ENCODE data around the gene KIRREL1. TPM values are rescaled to one million over a fixed set of nuclear protein-coding genes. Genes with fewer than 3 reads are reported as not detected.

The KIRREL1 gene
- total and polyA plus RNA-seq, 4 experiments from 2014 or later: not detected

DNA sequence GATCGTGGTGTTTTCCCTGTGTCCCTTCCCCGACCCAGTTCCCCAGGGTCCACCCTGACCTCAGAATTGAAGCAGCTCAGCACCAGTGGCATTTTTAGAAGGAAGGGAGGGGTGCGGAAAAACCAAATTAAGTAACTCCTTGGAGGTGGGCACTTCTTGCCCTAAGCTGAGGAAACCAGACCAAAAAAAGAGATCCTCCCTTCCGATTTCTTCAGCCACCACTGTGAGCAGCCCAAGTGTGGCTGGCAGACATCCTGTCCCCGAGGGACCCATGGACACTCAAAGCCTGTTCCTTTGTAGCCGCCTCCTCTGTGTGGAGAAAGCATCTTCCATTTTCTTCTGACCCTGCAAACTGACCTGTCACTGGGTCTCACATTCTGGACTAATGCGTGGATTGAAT, 31.3 kb downstream of the KIRREL1 start:
- POLR2A ChIA-PET (ENCODE audit: partially characterized antibody): interaction anchor here (0.7 kb wide), 1 partner anchor 139 kb away, joined by 9 read pairs; no protein-coding TSS in a partner anchor
- H3K4me3 ChIP-seq (ENCODE audit: low read length in 2 of 2): no peak overlapping the region
- intact Hi-C loops (cut with micrococcal nuclease): no loop called here
- H3K27me3 ChIP-seq (ENCODE audit: insufficient read depth, low read length): no peaks in the 10 kb centered on the region
- Mint-ChIP-seq H3K36me3 (no peaks in the 10 kb centered on the region), H3K9me3 (peaks cover 0 to 3% (median 0%) of the 10 kb centered on the region in 8 donors), H3K27ac (no peak overlapping the region), H3K27me3 (peaks cover 9 to 13% of the 10 kb centered on the region in 2 donors), H3K4me3 (no peak overlapping the region), H3K4me1 (no peaks in the 10 kb centered on the region)
- H3K4me1 ChIP-seq (ENCODE audit: insufficient read depth, low read length): no peaks in the 10 kb centered on the region
- no peak overlapping the region for H3K27ac ChIP-seq (ENCODE audit: low read depth, low read length)
- H3K9me3 ChIP-seq (ENCODE audit: control insufficient read depth in 1 of 2, low read length in 2 of 2): no peaks in the 10 kb centered on the region
- no peak for DNase-seq
- CTCF ChIA-PET (ENCODE audit: partially characterized antibody): no interaction called here
- H3K36me3 ChIP-seq (ENCODE audit: insufficient read depth, low read length): no peaks in the 10 kb centered on the region

GRCh38 chr1:158025576-158026230, 32.3 kb downstream of the KIRREL1 start:
- intact Hi-C loops (cut with micrococcal nuclease): no loop called here
- H3K36me3 Mint-ChIP-seq: no peaks in the 10 kb centered on the region
- no peaks in the 10 kb centered on the region for H3K4me1 Mint-ChIP-seq
- no peak overlapping the region for H3K27ac ChIP-seq (ENCODE audit: low read depth, low read length)
- peaks cover 9% of the 10 kb centered on the region in 2 donors for H3K27me3 Mint-ChIP-seq
- no peak for DNase-seq
- no peaks in the 10 kb centered on the region for H3K4me1 ChIP-seq (ENCODE audit: insufficient read depth, low read length)
- no peak overlapping the region for H3K4me3 ChIP-seq (ENCODE audit: low read length in 2 of 2)
- H3K9me3 ChIP-seq (ENCODE audit: control insufficient read depth in 1 of 2, low read length in 2 of 2): no peaks in the 10 kb centered on the region
- no peaks in the 10 kb centered on the region for H3K27me3 ChIP-seq (ENCODE audit: insufficient read depth, low read length)
- peak overlapping the region in 2 of 7 donors; percentile 44 to 88 for H3K27ac Mint-ChIP-seq
- ChIA-PET CTCF (ENCODE audit: partially characterized antibody) (no interaction called here), POLR2A (ENCODE audit: partially characterized antibody) (no interaction called here)
- H3K4me3 Mint-ChIP-seq: no peak overlapping the region
- peaks cover 0 to 3% (median 0%) of the 10 kb centered on the region in 8 donors for H3K9me3 Mint-ChIP-seq
- no peaks in the 10 kb centered on the region for H3K36me3 ChIP-seq (ENCODE audit: insufficient read depth, low read length)

DNA sequence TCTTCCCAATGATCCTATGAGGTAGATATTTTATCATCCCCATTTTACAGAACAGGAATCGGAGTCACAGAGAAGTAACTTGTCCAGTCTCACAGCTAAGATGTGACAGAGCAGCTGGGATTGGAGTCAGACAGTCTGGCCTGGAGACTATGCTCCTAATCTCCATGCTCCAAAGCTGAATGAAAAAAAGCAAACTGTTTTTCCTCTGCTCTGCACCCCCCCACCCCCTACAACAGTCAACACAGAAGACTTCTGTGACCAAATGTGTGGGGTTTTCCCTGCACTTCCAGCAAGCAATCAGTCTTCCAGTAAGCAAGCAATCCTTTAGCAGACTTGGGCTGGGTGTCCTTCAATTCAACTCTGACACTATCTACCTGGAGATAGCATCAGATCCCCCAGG, 33.2 kb downstream of the KIRREL1 start:
- Mint-ChIP-seq H3K9me3 (peaks cover 0 to 3% (median 0%) of the 10 kb centered on the region in 8 donors), H3K4me1 (no peaks in the 10 kb centered on the region), H3K27me3 (peaks cover 7 to 10% of the 10 kb centered on the region in 2 donors), H3K36me3 (no peaks in the 10 kb centered on the region), H3K4me3 (no peak overlapping the region), H3K27ac (no peak overlapping the region)
- intact Hi-C loops (cut with micrococcal nuclease): no loop called here
- POLR2A ChIA-PET (ENCODE audit: partially characterized antibody): no interaction called here
- Histone ChIP-seq H3K4me3 (ENCODE audit: low read length in 2 of 2) (no peak overlapping the region), H3K4me1 (ENCODE audit: insufficient read depth, low read length) (no peaks in the 10 kb centered on the region), H3K27ac (ENCODE audit: low read depth, low read length) (no peak overlapping the region), H3K27me3 (ENCODE audit: insufficient read depth, low read length) (no peaks in the 10 kb centered on the region), H3K36me3 (ENCODE audit: insufficient read depth, low read length) (no peaks in the 10 kb centered on the region), H3K9me3 (ENCODE audit: control insufficient read depth in 1 of 2, low read length in 2 of 2) (no peaks in the 10 kb centered on the region)
- CTCF ChIA-PET (ENCODE audit: partially characterized antibody): no interaction called here
- no peak for DNase-seq

DNA sequence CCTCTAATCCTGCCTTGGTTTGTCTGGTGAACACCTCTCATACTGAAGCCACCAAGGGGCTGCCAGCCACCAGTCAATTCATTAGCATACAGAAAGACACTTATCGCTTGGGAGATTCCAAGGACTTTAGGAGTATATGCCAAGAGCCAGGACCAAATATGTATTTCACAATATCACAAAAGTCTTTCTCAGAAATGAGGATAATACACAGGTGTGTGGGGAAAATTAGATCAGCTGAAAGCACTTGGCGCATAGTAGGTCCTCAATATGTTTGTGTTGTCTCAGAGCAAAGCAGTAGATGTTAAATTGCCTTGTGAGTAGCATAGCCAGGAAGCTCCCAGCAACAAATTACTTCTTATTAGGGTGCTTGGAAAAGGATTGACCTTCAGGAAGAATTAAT, 34.1 kb downstream of the KIRREL1 start:
- Mint-ChIP-seq H3K27me3 (peaks cover 6 to 11% of the 10 kb centered on the region in 2 donors), H3K9me3 (peaks cover 0 to 3% (median 0%) of the 10 kb centered on the region in 8 donors), H3K4me1 (no peaks in the 10 kb centered on the region), H3K36me3 (no peaks in the 10 kb centered on the region), H3K27ac (no peak overlapping the region), H3K4me3 (no peak overlapping the region)
- no peak for DNase-seq
- CTCF ChIA-PET (ENCODE audit: partially characterized antibody): no interaction called here
- intact Hi-C loops (cut with micrococcal nuclease): no loop called here
- POLR2A ChIA-PET (ENCODE audit: partially characterized antibody): no interaction called here
- Histone ChIP-seq H3K4me1 (ENCODE audit: insufficient read depth, low read length) (no peaks in the 10 kb centered on the region), H3K27ac (ENCODE audit: low read depth, low read length) (no peak overlapping the region), H3K9me3 (ENCODE audit: control insufficient read depth in 1 of 2, low read length in 2 of 2) (no peaks in the 10 kb centered on the region), H3K27me3 (ENCODE audit: insufficient read depth, low read length) (no peaks in the 10 kb centered on the region), H3K36me3 (ENCODE audit: insufficient read depth, low read length) (no peaks in the 10 kb centered on the region), H3K4me3 (ENCODE audit: low read length in 2 of 2) (no peak overlapping the region)

GRCh38 chr1:158028969-158029368, 35.5 kb downstream of the KIRREL1 start:
- H3K27me3 ChIP-seq (ENCODE audit: insufficient read depth, low read length): no peaks in the 10 kb centered on the region
- ChIA-PET CTCF (ENCODE audit: partially characterized antibody) (no interaction called here), POLR2A (ENCODE audit: partially characterized antibody) (no interaction called here)
- intact Hi-C loops (cut with micrococcal nuclease): no loop called here
- no peaks in the 10 kb centered on the region for H3K4me1 Mint-ChIP-seq
- no peaks in the 10 kb centered on the region for H3K36me3 Mint-ChIP-seq
- H3K27ac ChIP-seq (ENCODE audit: low read depth, low read length): no peak overlapping the region
- peaks cover 0 to 10% of the 10 kb centered on the region in 2 donors for H3K27me3 Mint-ChIP-seq
- H3K27ac Mint-ChIP-seq: no peak overlapping the region
- no peaks in the 10 kb centered on the region for H3K4me1 ChIP-seq (ENCODE audit: insufficient read depth, low read length)
- no peak overlapping the region for H3K4me3 ChIP-seq (ENCODE audit: low read length in 2 of 2)
- H3K9me3 Mint-ChIP-seq: peaks cover 0 to 3% (median 0%) of the 10 kb centered on the region in 8 donors
- no peaks in the 10 kb centered on the region for H3K36me3 ChIP-seq (ENCODE audit: insufficient read depth, low read length)
- DNase-seq: no peak
- no peaks in the 10 kb centered on the region for H3K9me3 ChIP-seq (ENCODE audit: control insufficient read depth in 1 of 2, low read length in 2 of 2)
- no peak overlapping the region for H3K4me3 Mint-ChIP-seq

GRCh38 chr1:158035014-158035413, 41.6 kb downstream of the KIRREL1 start:
- Histone ChIP-seq H3K27me3 (ENCODE audit: insufficient read depth, low read length) (no peaks in the 10 kb centered on the region), H3K4me3 (ENCODE audit: low read length in 2 of 2) (no peak overlapping the region), H3K27ac (ENCODE audit: low read depth, low read length) (no peak overlapping the region), H3K36me3 (ENCODE audit: insufficient read depth, low read length) (no peaks in the 10 kb centered on the region), H3K9me3 (ENCODE audit: control insufficient read depth in 1 of 2, low read length in 2 of 2) (no peaks in the 10 kb centered on the region), H3K4me1 (ENCODE audit: insufficient read depth, low read length) (no peaks in the 10 kb centered on the region)
- ChIA-PET POLR2A (ENCODE audit: partially characterized antibody) (no interaction called here), CTCF (ENCODE audit: partially characterized antibody) (no interaction called here)
- Mint-ChIP-seq H3K4me3 (no peak overlapping the region), H3K4me1 (no peaks in the 10 kb centered on the region), H3K27ac (no peak overlapping the region), H3K27me3 (peaks cover 3 to 4% of the 10 kb centered on the region in 2 donors), H3K9me3 (peaks cover 0 to under 1% (median 0%) of the 10 kb centered on the region in 8 donors), H3K36me3 (no peaks in the 10 kb centered on the region)
- no peak for DNase-seq
- intact Hi-C loops (cut with micrococcal nuclease): no loop called here

- ChIA-PET CTCF (ENCODE audit: partially characterized antibody) (no interaction called here), POLR2A (ENCODE audit: partially characterized antibody) (no interaction called here)
- no peaks in the 10 kb centered on the region for H3K36me3 ChIP-seq (ENCODE audit: insufficient read depth, low read length)
- no peaks in the 10 kb centered on the region for H3K36me3 Mint-ChIP-seq
- H3K27ac Mint-ChIP-seq: no peak overlapping the region
- no peaks in the 10 kb centered on the region for H3K9me3 ChIP-seq (ENCODE audit: control insufficient read depth in 1 of 2, low read length in 2 of 2)
- peaks cover 4 to 7% of the 10 kb centered on the region in 2 donors for H3K27me3 Mint-ChIP-seq
- H3K4me3 ChIP-seq (ENCODE audit: low read length in 2 of 2): no peak overlapping the region
- DNase-seq: no peak
- H3K27me3 ChIP-seq (ENCODE audit: insufficient read depth, low read length): no peaks in the 10 kb centered on the region
- H3K4me1 Mint-ChIP-seq: no peaks in the 10 kb centered on the region
- no peak overlapping the region for H3K4me3 Mint-ChIP-seq
- intact Hi-C loops (cut with micrococcal nuclease): no loop called here
- H3K27ac ChIP-seq (ENCODE audit: low read depth, low read length): no peak overlapping the region
- no peaks in the 10 kb centered on the region for H3K4me1 ChIP-seq (ENCODE audit: insufficient read depth, low read length)
- peaks cover 0 to 2% (median 0%) of the 10 kb centered on the region in 8 donors for H3K9me3 Mint-ChIP-seq
Measured at GRCh38 chr1:158035976-158036583, 42.6 kb downstream of the KIRREL1 start.
